ENCODE results near the gene KPNA1. TPM values are rescaled to one million over a fixed set of nuclear protein-coding genes. Genes with fewer than 3 reads are reported as not detected.

Gene KPNA1
- polyA plus RNA-seq, 1 donor, result 40.9 TPM

GRCh38 chr3:122414391-122414790 is 100.3 kb downstream of the KPNA1 start:
- no peak for DNase-seq

- no peak for DNase-seq
These were observed 104.1 kb downstream of the KPNA1 start for GRCh38 chr3:122410639-122411038.

- DNase-seq, result no peak
These were observed 104.6 kb downstream of the KPNA1 start for GRCh38 chr3:122410111-122410510.

GRCh38 chr3:122409446-122409845 is 105.3 kb downstream of the KPNA1 start:
- DNase-seq, result no peak

- no peak for DNase-seq
These were observed 106.8 kb downstream of the KPNA1 start for GRCh38 chr3:122407946-122408345.

- no peak for DNase-seq
These were observed 108.5 kb downstream of the KPNA1 start for GRCh38 chr3:122406198-122406597.

GRCh38 chr3:122405015-122405414 is 109.7 kb downstream of the KPNA1 start:
- DNase-seq, result no peak

GRCh38 chr3:122403489-122403888 is 111.2 kb downstream of the KPNA1 start:
- no peak for DNase-seq

GRCh38 chr3:122398920-122399319 is 115.8 kb downstream of the KPNA1 start:
- no peak for DNase-seq

GRCh38 chr3:122397201-122397600 is 117.5 kb downstream of the KPNA1 start:
- no peak for DNase-seq

GRCh38 chr3:122396511-122396910 is 118.2 kb downstream of the KPNA1 start:
- no peak for DNase-seq

- DNase-seq, result no peak
These were observed 119.2 kb downstream of the KPNA1 start for GRCh38 chr3:122395582-122395981.

GRCh38 chr3:122394173-122394572 is 120.6 kb downstream of the KPNA1 start:
- DNase-seq, result no peak

GRCh38 chr3:122392868-122393844 is 121.6 kb downstream of the KPNA1 start:
- DNase-seq, result no peak

GRCh38 chr3:122391681-122392446 is 122.9 kb downstream of the KPNA1 start:
- no peak for DNase-seq

GRCh38 chr3:122390665-122391064 is 124.1 kb downstream of the KPNA1 start:
- DNase-seq, result no peak

GRCh38 chr3:122389892-122390291 is 124.8 kb downstream of the KPNA1 start:
- no peak for DNase-seq

- no peak for DNase-seq
These were observed 125.5 kb downstream of the KPNA1 start for GRCh38 chr3:122389197-122389596.

GRCh38 chr3:122387709-122388108 is 127.0 kb downstream of the KPNA1 start:
- no peak for DNase-seq

GRCh38 chr3:122383771-122384697 is 130.7 kb downstream of the KPNA1 start, which contains the start of gene FAM162A:
Gene FAM162A, plus strand, starts transcription at chr3:122384182. Its CDS starts 84 bp downstream, at chr3:122384266.
- peak; percentile 95 for DNase-seq

GRCh38 chr3:122382888-122383666 is 131.7 kb downstream of the KPNA1 start, which contains the start of gene MIX23:
Gene MIX23, minus strand, starts transcription at chr3:122383231. Its CDS starts 7 bp downstream, at chr3:122383224.
- peak; percentile 90 for DNase-seq

All from hindlimb muscle (tissue), 1 donor.